Measurements from ENCODE around the gene MINDY2. TPM values are rescaled to one million over a fixed set of nuclear protein-coding genes. Genes with fewer than 3 reads are reported as not detected.
"Not testable (repeated sequence)": the region's sequence is repeated elsewhere in the genome, so short reads cannot be mapped to it uniquely, and the experiment has no call there.

Gene MINDY2
- total RNA-seq, 1 donor from 2014 or later = 17.5 TPM

DNA sequence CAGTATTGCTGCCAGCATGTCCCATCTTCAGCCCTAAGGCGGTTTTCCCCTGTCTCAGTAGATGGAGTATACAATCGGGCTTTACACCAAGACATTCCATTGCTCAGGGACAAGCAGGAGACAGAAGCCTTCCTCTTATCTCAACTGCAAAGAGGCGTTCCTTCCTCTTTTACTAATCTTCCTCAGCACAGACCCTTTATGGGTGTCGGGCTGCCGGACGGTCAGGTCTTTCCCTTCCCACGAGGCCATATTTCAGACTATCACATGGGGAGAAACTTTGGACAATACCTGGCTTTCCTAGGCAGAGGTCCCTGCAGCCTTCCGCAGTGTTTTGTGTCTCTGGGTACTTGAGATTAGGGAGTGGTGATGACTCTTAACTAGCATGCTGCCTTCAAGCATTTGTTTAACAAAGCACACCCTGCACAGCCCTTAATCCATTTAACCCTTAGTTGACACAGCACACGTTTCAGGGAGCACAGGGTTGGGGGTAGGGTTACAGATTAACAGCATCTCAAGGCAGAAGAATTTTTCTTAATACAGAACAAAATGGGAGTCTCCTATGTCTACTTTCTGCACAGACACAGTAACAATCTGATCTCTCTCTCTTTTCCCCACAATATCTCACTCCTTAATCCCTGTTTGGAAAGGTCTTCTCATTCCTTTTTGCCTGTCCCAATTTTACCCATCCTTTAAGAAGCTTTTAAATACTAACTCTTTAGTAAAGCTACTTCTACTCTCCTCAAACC, 62.8 kb downstream of the MINDY2 start:
- DNase-seq = not testable (repeated sequence)

DNA sequence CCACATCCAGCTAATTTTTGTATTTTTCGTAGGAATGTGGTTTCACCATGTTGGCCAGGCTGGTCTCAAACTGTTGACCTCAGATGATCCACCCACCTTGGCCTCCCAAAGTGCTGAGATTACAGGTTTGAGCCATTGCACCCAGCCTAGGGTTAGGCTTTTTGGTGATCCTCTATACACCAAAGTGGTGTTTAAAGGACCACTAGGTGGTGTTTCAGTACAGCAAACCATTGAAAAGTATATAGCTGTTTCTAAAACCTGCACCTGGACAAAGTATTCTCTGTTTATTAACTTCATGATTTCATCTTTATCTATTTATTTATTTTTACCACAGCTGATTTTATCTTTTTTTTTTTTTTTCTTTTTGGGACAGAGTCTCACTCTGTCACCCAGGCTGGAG, 68.4 kb downstream of the MINDY2 start:
- peak; percentile 3 for DNase-seq

DNA sequence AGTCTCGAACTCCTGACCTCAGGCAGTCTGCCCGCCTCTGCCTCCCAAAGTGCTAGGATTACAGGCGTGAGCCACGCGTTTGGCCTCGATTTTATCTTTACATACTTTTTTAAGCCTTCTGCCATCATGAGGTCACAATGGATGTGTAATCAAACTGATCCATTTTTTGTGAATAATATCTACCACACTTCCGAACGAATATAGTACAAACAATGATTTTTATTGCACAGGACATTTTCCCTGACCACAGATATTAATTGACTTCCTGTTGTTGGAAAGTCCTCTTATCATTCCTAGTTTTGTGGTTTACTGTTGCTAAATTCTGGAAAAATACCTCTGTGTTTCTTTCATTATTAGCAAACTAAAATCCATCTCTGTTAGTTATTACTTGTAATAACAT, 68.9 kb downstream of the MINDY2 start:
- peak; percentile 76 for DNase-seq

DNA sequence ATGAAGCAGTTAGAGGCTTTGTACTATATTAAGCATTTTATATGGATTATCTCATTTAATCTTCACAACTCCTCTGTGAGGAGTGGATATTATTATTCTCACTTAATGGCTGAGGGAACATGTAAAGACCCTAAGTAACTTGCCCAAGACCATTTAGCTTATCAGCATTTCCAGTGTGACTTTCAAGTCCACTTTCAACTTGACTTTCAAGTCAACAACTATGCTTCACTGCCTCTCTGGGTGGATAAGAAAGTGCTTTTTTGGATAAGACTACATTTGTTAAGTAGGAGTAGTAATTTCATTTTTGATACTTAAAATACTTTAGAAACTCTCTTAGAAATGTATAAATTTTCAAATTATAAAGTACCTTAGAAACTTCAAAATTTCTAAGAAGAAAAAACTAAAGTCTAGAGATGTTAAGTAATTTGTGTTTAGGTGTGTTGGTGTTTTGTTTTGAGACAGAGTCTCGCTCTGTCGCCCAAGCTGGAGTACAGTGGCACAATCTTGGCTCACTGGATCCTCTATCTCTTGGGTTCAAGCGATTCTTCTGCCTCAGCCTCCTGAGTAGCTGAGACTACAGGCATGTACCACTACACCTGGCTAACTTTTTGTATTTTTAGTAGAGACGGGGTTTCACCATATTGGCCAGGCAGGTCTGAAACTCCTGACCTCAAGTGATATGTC, 71.8 kb downstream of the MINDY2 start:
- no peak for DNase-seq

DNA sequence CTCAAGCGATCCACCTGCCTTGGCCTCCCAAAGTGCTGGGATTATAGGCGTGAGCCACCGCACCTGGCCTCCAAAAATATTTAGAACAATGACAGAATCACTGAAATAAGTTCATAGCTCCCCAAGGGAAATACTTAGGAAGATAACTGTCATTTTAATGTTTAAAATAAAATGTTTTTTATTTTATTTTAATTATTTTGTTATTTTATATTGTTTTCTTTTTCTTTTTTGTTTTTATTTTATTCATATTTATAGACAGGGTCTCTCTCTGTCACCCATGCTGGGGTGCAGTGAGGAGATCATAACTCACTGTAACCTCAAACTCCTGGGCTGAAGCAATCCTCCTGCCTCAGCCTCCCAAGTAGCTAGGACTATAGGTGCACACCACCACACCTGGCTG, 80.1 kb downstream of the MINDY2 start:
- DNase-seq = not testable (repeated sequence)

DNA sequence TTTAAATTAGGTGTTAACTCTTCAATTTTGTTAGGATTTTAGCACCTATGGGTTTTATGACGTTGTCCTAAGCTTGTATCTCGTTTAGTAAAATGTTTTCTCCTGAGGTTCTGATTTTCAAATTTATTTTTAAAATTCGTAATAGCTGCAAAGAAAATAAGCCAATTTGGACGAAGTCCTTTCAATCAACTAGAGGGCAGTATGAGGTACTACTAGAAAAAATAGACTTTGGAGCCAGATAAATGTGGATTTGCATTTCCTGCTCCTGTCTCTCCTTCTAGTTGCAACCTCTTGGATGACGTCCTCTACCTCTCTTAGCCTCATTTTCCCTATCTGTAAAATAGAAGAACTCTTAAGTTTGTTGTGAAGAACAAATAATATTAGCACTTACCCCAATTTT, 81.2 kb downstream of the MINDY2 start:
- DNase-seq = no peak

DNA sequence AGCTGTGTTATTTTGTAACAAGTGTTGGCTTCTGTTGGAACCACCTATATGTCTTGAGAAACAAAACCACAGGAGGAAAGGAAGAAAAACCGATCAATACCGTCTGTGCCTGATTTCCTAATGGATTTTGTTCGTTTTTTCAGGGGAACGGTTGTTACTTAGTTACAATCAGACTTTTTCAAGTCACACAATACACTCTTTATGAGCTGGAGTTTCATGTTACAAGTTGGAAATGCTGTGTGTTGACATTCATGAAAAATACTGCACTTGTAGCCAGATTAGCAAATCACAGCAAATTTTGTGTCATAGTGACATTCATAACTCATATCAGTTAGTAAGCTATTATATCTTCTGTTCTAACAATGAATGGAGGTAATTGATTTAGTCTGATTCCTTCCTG, 83.5 kb downstream of the MINDY2 start:
- DNase-seq = no peak

DNA sequence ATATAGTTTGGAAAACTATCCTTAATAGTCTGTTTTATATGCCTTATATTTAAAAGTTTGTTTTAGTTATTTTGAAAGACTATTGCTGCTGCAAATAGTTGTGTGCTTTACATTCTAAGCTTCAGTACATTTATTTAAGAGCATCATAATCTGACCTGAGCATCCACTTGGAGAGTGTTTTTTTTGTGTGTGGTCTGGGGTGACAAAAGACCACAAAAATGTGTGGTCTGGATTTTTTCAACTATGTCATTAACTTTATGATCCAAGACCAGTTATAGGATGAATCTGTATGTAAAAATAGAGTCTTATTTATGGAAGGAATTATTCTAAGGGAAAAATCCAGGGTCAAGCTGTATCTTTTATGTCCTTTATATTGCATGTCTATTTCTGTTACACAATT, 85.0 kb downstream of the MINDY2 start:
- DNase-seq = no peak

DNA sequence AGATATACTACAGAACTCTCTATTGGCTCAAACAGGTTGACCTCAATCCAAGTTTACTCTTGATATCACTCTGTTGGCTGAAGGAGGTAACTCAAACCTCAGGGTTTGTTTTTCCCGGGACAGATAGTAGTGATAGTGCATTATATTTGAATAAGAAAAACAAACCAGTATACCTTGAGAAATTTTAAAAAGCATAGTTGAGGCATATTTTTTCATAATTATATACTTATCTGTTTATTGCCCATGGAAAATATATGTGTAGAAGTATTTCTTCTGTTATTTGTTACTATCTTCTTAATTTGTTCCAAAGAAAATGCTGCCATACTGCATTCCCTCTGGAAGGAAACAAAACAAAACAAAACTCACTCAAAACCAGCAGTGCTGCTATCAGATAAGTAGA, 85.5 kb downstream of the MINDY2 start:
- not testable (repeated sequence) for DNase-seq

DNA sequence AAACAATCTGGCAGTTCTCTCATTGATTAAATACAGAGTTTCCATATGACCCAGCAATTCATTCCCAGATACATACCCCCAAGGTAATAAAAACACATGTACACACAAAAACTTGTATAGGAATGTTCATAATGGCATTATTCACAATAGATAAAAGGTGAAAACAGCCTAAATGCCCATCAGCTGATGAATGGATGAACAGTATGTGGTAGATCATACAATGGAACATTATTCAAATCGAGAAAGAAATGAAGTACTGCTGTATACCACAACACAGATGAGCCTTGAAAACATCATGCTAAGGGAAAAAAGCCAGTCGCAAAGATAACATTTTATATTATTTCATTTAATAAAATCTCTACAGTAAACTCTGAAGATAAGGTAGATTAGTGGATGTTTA, 91.2 kb downstream of the MINDY2 start:
- DNase-seq = no peak

DNA sequence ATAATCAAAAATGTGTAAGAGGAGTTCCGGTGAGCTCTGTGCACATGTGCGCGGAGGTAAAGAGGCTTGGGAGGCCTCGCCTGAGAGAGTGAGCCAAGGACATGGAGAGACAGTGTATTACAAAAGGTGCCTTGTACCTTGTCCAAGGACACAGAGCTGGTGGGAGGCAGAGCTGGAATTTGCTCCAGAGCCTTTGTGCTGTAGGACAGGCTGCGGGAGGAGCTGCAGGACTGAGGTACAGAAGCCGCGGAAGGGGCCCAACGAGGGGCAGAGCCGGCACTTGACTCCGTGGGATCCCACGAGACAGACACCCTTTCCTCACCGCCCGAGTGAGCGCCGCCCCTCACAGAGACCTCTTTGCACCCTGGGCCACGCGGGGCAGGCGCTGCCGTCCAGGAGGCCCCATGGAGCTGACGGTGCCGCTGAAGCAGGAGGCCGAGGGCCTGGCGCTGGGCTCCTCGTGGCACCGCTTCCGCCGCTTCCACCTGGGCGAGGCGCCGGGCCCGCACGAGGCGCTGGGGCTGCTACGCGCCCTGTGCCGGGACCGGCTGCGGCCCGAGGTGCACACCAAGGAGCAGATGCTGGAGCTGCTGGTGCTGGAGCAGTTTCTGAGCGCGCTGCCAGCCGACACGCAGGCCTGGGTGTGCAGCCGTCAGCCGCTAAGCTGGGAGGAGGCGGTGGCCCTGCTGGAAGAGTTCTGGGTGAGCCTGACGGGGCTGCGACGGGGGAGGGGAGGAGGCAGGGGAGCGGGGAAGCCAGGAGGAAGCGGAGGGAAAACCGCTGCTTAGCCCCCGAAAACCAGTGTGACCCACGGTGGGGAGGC, 93.7 kb downstream of the MINDY2 start:
- peak; percentile 10 for DNase-seq

DNA sequence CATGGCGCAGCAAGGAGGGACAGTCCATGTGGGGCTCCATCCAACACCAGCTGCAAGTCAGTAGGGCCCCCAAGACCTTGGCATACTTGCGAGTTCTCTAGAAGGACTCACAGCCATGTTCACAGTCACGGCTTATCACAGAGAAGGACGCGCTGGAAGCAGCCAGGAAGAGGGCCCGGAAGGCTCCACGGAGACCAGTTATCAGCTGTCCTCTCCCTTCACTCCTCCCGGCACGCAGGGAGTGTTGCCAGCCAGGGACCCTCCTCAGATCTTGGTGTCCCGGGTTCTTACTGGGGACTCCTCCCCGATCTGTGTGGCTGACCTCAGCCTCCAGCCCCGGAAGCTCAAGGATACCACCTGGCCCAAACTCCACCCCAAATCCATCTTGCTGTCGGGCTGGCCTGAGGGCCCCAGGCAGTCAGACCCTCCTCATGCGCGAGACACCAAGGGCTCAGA, 94.4 kb downstream of the MINDY2 start:
- no peak for DNase-seq

DNA sequence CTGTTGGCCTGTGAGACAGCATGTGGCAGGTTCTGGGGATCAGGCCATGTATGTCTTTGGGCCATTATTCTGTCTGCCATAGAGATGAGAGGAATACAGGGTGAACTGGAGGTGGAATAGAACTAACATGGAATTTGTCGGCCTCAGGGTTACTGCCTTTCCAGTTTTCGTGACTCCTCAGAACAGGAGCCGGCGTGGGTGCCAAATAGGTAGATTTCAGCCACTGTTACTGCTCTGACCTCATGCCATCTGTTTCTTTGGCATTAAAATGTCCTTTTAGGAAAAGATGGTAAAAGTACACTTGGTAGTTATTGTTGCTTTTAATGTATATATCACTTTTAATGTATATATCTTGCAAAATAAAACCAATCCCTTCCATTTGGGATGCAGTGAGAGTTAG, 96.8 kb downstream of the MINDY2 start:
- no peak for DNase-seq

DNA sequence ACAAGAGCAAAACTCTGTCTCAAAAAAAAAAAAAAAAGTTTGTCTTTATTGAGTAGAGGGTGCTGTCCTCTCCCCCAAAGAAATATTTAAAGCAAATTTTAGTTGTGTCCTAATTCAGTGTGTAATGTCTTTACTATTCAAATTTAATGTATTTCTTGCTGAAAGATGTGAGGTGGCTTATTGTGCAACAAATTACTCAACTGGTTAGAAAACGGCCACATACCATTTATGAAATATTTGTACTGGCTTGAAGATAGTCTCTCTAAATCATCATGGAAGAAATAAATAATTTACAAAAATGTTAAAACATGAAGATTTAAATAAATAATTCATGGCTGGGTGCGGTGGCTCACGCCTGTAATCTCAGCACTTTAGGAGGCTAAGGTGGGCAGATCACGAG, 99.3 kb downstream of the MINDY2 start:
- DNase-seq = no peak

DNA sequence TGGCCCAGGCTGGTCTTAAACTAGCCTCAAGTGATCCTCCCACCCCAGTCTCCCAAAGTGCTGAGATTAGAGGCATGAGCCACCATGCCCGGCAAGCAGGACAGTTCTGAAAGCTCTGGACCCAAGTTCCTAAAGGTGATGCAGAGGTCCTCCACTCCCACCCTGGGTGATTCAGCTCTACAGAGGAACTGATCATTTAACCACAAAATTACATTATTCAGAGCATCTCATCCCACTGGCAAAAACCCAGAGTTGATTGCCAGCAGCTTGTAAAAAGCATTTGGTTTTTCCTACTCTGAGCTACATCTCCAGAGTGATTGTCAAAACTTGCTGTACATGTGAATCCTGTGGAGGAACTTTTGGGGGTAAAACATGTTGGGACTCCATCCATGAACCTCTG, 102.2 kb downstream of the MINDY2 start:
- no peak for DNase-seq

DNA sequence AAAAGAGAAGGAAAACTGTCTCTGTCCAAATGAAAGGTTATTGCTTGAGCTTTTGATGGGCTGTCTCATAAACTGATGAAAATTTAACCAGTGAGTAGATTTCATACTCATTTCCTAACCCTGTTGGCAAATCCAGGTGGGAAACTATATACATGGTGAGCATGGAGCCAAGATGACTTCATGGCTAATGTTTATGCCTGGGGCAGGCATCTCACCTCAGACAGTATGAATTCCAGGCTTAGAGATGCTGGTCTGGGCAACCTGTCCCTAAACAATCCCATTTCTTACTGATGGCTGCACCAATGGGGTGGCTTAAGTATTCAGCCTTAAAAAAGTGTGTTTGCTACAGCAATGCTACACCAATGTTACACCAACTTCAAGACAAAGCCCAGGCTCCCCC, 104.2 kb downstream of the MINDY2 start:
- DNase-seq = no peak

DNA sequence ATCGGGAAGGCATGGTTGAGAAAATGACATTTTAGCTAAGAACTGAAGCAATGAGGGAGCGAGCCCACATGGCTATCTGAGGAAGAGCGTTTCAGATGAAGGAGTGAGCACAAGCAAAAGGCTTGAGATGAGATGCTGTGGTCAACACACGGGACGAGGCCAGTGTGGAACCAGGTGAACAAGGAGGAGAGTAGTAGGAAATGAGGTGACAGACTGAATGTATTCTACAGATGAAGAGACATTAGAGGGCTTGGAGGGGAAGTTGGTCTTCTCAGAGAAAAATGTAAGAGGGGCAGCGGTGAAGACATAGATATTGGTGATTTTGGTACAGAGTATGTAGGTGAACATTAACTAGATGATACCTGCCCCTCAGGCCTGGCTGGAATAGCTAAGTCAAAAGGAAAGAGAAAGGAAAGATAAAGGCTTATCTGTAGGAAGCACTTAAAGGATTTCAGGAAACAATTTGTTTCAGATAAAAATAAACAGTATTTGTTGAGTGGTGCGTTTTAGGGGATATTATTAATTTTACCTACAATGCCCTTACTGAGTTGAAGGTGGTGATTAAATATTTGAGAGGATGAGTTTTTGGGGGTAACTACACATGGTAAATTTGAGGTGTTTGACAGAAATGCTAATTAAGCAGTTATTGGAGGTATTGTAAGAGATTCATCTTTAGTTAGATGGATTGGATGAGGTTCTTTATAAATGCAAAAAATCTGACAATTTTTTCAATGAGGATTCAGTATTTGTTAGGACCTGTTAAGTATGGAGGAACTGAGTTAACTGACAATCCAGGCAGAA, 105.4 kb downstream of the MINDY2 start:
- no peak for DNase-seq

DNA sequence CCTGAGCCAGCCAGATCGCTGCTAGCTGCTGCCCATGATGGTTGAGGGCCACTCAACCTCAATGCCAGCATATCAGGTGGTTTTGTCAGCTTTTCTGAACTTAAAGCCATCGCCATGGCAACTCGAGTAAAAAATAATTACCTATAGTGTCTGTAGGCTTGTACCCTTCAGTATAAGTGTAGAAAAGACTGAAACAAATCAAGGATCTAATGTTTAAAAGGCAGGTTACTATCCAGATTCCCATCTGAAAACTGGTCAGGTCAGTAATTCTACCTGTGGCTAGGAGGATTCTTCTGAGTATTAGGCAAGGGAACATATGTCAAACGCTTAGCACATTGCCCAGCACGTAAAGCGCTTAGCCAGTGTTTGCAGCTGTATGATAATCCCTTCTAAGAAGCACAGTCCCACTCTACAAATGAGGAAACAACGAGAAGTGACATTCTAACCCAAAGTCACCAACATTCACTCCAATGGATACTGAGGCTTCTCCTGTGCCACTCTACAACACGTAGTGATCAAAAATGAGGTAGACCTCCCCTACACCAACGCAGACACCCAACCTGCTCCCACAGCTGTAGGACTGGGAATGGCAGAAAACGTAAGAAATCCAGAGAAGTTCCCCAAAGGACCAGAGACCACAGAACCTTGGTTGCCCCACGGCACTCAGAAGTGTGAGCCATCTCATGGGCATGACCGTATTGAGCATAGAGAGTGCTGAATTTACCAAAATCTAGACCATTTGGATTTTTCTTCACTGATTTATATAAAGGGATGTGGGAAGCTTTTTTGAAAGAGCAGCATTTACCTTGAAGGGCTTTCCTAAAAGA, 107.1 kb downstream of the MINDY2 start:
- DNase-seq = no peak

DNA sequence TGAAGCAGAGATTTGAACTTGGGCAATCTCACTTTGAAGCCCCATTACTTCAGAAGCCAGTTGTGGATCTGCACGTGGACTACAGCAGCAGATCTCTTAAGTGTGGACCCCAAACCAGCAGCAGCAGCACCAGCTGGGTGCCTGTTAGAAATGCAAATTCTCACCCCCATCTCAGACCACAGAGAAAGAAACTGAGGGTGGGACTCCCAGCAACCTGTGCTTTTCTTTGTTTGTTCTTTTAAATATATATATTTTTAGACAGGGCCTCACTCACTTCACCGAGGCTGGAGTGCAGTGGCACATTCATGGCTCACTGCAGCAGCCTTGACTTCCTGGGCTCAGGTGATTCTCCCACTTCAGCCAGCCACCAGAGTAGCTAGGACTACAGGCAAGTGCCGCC, 109.2 kb downstream of the MINDY2 start:
- DNase-seq = no peak

DNA sequence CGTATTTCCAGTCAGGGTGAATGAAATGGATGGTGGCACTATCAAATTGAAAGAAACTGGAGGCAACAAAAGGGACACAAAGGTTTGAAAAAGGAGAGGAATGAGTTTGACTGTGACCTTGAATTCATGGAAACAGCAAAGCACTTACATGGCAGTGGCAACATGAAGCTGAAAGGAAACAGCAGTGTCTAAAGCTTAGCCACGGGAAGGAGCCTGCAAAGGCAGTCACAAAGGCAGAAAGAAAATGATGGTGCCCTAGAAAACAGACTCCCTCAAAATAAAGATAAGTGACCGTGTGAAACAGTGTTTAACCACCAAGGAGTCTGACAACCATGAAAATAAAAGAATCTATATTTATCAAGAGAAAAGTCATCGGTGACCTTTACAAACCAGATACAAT, 111.1 kb downstream of the MINDY2 start:
- DNase-seq = no peak

DNA sequence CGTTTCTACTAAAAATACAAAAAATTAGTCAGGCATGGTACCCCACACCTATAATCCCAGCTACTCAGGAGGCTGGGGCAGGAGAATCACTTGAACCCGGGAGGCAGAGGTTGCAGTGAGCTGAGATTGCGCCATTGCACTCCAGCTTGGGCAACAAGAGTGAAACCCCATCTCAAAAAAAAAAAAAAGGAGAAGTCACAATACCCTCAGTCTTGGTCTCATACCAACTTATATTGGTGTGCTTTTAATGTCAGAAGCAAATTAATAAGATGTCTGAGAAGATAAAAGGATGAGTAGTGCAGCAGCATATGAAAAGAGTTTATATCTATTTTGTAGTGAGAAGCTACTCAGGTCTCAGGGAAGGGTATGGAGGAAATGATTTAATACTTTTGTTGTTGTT, 112.8 kb downstream of the MINDY2 start:
- DNase-seq = not testable (repeated sequence)

DNA sequence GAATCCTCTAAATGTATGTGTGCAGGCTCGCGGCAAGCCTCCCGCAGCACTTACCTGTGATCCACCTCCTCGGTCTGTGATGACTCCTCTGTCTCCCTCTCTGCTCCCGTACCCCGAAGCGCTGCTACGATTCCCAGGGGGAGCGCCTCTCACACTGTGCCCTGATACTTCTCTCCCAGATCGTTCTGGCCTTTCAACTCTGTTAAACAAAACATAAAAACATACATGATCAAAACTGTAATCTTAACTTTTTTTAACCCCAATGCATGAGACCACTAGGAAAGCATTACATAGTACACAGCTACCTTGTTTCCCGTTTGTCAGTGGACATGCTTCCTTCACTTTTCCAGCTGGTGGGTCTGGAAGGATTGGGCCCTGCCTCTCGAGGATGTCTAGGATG, 115.8 kb downstream of the MINDY2 start:
- DNase-seq = no peak

Measured in dermis blood vessel endothelial cell (primary cell).